Measurements from ENCODE around the gene FHAD1. TPM values are rescaled to one million over a fixed set of nuclear protein-coding genes. Genes with fewer than 3 reads are reported as not detected.

Gene FHAD1
- total and polyA plus RNA-seq, 2 of the 13 experiments (the other 11 are each of a cell fraction or from before 2014, with no cell fraction given) = not detected

DNA sequence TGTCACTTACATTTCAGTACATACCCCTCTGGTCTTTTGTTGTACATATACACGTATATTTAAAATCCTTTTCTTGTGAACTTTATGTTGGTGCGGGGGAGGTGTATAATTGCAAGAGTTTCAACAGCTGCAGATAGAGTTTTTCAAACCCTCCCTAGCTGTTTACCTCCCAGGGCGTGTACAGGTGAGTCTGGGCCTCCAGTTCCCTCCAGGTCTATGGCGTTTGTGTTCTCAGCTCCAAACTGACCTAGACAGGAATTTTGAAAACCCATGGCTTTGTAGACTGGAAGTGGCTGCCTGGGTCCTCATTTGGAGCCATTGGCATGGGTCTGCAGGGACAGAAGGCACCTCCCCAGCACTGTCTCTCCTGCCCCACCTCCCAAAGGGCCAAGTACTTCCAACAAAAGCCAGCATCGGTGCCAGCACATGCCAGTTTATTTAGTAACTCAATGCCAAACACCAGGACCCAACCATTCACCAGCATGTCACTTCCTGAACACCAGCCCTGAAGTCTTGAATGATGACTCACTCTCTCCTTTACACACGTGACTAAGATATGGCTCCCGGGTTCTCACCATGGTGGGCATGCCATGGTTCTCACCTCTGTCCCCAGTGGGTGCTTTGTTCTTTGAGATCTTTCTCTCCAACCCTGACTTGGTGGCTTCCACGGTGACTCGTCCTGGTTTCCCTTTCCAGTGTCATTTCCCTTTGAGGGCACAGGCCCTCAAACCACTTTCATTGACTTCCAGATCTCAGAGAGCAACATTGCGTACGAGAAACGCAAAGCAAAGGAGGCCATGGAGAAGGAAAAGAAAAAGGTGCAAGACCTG is 105.3 kb downstream of the FHAD1 start (continued):
- TF ChIP-seq GRHL1 (CRISPR knock-in tag; conservative IDR thresholded peaks at IDR 0.05) (no peak), MXD4 (CRISPR knock-in tag; IDR thresholded peaks at IDR 0.05) (no peak), ZNF430 (CRISPR knock-in tag; IDR thresholded peaks at IDR 0.05) (no peak), ZBTB38 (CRISPR knock-in tag; IDR thresholded peaks at IDR 0.05) (no peak), ZNF607 (CRISPR knock-in tag; IDR thresholded peaks at IDR 0.05; ENCODE audit: borderline replicate concordance) (no peak), PRMT3 (CRISPR knock-in tag; IDR thresholded peaks at IDR 0.05; ENCODE audit: borderline replicate concordance, low read depth) (no peak), ARID4A (CRISPR knock-in tag; IDR thresholded peaks at IDR 0.05; ENCODE audit: borderline replicate concordance) (no peak), MYNN (CRISPR knock-in tag; IDR thresholded peaks at IDR 0.05; ENCODE audit: low read depth) (no peak), ZNF670 (CRISPR knock-in tag; IDR thresholded peaks at IDR 0.05; ENCODE audit: borderline replicate concordance) (no peak), GTF2F1 (IDR thresholded peaks at IDR 0.05; ENCODE audit: low read length) (no peak), ZNF780A (CRISPR knock-in tag; IDR thresholded peaks at IDR 0.05) (no peak), ZFP36 (IDR thresholded peaks at IDR 0.05; ENCODE audit: borderline replicate concordance, low read depth, low read length, partially characterized antibody) (no peak), YEATS2 (CRISPR knock-in tag; IDR thresholded peaks at IDR 0.05; ENCODE audit: borderline replicate concordance) (peak; percentile 33; the same call in 1 of the 2 replicates), PHF8 (CRISPR knock-in tag; IDR thresholded peaks at IDR 0.05) (no peak), SMC3 (IDR thresholded peaks at IDR 0.05; ENCODE audit: low read length) (no peak), IKZF1 (IDR thresholded peaks at IDR 0.05) (no peak), RBM22 (optimal IDR thresholded peaks at IDR 0.05; ENCODE audit: low read length) (no peak)
- TF ChIP-seq, protein P1, sequence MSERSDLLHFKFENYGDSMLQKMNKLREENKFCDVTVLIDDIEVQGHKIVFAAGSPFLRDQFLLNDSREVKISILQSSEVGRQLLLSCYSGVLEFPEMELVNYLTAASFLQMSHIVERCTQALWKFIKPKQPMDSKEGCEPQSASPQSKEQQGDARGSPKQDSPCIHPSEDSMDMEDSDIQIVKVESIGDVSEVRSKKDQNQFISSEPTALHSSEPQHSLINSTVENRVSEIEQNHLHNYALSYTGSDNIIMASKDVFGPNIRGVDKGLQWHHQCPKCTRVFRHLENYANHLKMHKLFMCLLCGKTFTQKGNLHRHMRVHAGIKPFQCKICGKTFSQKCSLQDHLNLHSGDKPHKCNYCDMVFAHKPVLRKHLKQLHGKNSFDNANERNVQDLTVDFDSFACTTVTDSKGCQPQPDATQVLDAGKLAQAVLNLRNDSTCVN (CRISPR knock-in tag; IDR thresholded peaks at IDR 0.05; ENCODE audit: borderline replicate concordance) = no peak
- TF ChIP-seq, protein P2, sequence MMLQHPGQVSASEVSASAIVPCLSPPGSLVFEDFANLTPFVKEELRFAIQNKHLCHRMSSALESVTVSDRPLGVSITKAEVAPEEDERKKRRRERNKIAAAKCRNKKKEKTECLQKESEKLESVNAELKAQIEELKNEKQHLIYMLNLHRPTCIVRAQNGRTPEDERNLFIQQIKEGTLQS (CRISPR knock-in tag; IDR thresholded peaks at IDR 0.05) = peak; percentile 51; the same call in 1 of the 2 replicates
- TF ChIP-seq, protein P3, sequence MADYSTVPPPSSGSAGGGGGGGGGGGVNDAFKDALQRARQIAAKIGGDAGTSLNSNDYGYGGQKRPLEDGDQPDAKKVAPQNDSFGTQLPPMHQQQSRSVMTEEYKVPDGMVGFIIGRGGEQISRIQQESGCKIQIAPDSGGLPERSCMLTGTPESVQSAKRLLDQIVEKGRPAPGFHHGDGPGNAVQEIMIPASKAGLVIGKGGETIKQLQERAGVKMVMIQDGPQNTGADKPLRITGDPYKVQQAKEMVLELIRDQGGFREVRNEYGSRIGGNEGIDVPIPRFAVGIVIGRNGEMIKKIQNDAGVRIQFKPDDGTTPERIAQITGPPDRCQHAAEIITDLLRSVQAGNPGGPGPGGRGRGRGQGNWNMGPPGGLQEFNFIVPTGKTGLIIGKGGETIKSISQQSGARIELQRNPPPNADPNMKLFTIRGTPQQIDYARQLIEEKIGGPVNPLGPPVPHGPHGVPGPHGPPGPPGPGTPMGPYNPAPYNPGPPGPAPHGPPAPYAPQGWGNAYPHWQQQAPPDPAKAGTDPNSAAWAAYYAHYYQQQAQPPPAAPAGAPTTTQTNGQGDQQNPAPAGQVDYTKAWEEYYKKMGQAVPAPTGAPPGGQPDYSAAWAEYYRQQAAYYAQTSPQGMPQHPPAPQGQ (CRISPR knock-in tag; IDR thresholded peaks at IDR 0.05; ENCODE audit: borderline replicate concordance) = no peak

Data from HepG2 (cell line).